Activated B cell treated with CpG ODN at 0.5 μM for 24 hours (primary cell): ENCODE measurements around the gene OR2L5. TPM values are rescaled to one million over a fixed set of nuclear protein-coding genes. Genes with fewer than 3 reads are reported as not detected.

ENCODE experiments used
- ATAC-seq: fragments of 200-7000 bp; cut with Tn5 transposase; one replicate; pipeline ENCODE4 v1.10.0; 2021; ENCODE audit warnings: low read depth, mild to moderate bottlenecking, moderate library complexity
- CTCF ChIA-PET: fragments of 350-600 bp; sonication (Branson Sonifier 250); formaldehyde crosslinking; loops from one replicate; lab custom pipeline; 2021; ENCODE audit warnings: antibody characterized with exemption; lab: Charles Lee
- POLR2A ChIA-PET: fragments of 350-600 bp; sonication (Branson Sonifier 250); formaldehyde crosslinking; loops from one replicate; lab custom pipeline; 2021; ENCODE audit warnings: antibody characterized with exemption; lab: Charles Lee
- DNase-seq: peaks from one replicate; pipeline ENCODE4 v3.0.0; 2022
- H3K27ac Mint-ChIP-seq: one replicate; pipeline ENCODE4 v1.8.0; 2020; ENCODE audit warnings: mixed read lengths
- H3K27me3 Mint-ChIP-seq: one replicate; pipeline ENCODE4 v1.8.0; 2021; ENCODE audit warnings: mixed read lengths
- H3K36me3 Mint-ChIP-seq: one replicate; pipeline ENCODE4 v1.8.0; 2021; ENCODE audit warnings: low read depth, mixed read lengths
- H3K4me1 Mint-ChIP-seq: one replicate; pipeline ENCODE4 v1.8.0; 2021; ENCODE audit warnings: mixed read lengths
- H3K4me3 Mint-ChIP-seq: one replicate; pipeline ENCODE4 v1.8.0; 2020; ENCODE audit warnings: mild to moderate bottlenecking, mixed read lengths
- H3K9me3 Mint-ChIP-seq: one replicate; pipeline ENCODE4 v1.8.0; 2020; ENCODE audit warnings: mixed read lengths
- intact Hi-C: fragments of 100-400 bp; cut with micrococcal nuclease; formaldehyde crosslinking; loops from one replicate; pipeline ENCODE4 v1.15.1; 2024
- total RNA-seq: library from RNA; stranded (reverse); gene quantifications from 2 replicates; pipeline ENCODE4 v1.2.3, GENCODE V29; 2022
- TF ChIP-seq, protein P1 (sequence below): fragments of 200-600 bp; IDR thresholded peaks from one replicate; pipeline ENCODE4 v1.8.0; 2022; ENCODE audit warnings: antibody characterized with exemption, mild to moderate bottlenecking

Gene OR2L5
- total RNA-seq, 1 donor from 2014 or later, result not detected

- intact Hi-C loops, result no loop called here
- no peaks in the 10 kb centered on the region for H3K4me1 Mint-ChIP-seq
- no peak for DNase-seq
- ATAC-seq, result no peak
- TF ChIP-seq, protein P1, sequence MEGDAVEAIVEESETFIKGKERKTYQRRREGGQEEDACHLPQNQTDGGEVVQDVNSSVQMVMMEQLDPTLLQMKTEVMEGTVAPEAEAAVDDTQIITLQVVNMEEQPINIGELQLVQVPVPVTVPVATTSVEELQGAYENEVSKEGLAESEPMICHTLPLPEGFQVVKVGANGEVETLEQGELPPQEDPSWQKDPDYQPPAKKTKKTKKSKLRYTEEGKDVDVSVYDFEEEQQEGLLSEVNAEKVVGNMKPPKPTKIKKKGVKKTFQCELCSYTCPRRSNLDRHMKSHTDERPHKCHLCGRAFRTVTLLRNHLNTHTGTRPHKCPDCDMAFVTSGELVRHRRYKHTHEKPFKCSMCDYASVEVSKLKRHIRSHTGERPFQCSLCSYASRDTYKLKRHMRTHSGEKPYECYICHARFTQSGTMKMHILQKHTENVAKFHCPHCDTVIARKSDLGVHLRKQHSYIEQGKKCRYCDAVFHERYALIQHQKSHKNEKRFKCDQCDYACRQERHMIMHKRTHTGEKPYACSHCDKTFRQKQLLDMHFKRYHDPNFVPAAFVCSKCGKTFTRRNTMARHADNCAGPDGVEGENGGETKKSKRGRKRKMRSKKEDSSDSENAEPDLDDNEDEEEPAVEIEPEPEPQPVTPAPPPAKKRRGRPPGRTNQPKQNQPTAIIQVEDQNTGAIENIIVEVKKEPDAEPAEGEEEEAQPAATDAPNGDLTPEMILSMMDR, result no peak
- no peak overlapping the region for H3K4me3 Mint-ChIP-seq
- ChIA-PET POLR2A (no interaction called here), CTCF (no interaction called here)
- H3K27me3 Mint-ChIP-seq, result no peaks in the 10 kb centered on the region
- H3K36me3 Mint-ChIP-seq, result no peaks in the 10 kb centered on the region
- H3K9me3 Mint-ChIP-seq, result no peaks in the 10 kb centered on the region
- no peak overlapping the region for H3K27ac Mint-ChIP-seq
Measured at GRCh38 chr1:248000169-248000568, 13.3 kb upstream of the OR2L5 start.

GRCh38 chr1:248007778-248008177 lies 5.7 kb upstream of the OR2L5 start:
- no peak for DNase-seq
- intact Hi-C loops, result no loop called here
- ChIA-PET POLR2A (no interaction called here), CTCF (no interaction called here)
- TF ChIP-seq, protein P1, result no peak
- Mint-ChIP-seq H3K36me3 (peaks cover 7% of the 10 kb centered on the region), H3K4me1 (no peaks in the 10 kb centered on the region), H3K4me3 (no peak overlapping the region), H3K9me3 (peaks cover 23% of the 10 kb centered on the region), H3K27ac (no peak overlapping the region), H3K27me3 (no peaks in the 10 kb centered on the region)
- ATAC-seq, result no peak

GRCh38 chr1:248009681-248010080 lies 3.8 kb upstream of the OR2L5 start:
- peaks cover 23% of the 10 kb centered on the region for H3K9me3 Mint-ChIP-seq
- no peak overlapping the region for H3K4me3 Mint-ChIP-seq
- no peak for DNase-seq
- TF ChIP-seq, protein P1, result no peak
- H3K27ac Mint-ChIP-seq, result no peak overlapping the region
- peaks cover 7% of the 10 kb centered on the region for H3K36me3 Mint-ChIP-seq
- intact Hi-C loops, result no loop called here
- POLR2A ChIA-PET, result no interaction called here
- H3K27me3 Mint-ChIP-seq, result no peaks in the 10 kb centered on the region
- no peak for ATAC-seq
- CTCF ChIA-PET, result no interaction called here
- no peaks in the 10 kb centered on the region for H3K4me1 Mint-ChIP-seq

DNA sequence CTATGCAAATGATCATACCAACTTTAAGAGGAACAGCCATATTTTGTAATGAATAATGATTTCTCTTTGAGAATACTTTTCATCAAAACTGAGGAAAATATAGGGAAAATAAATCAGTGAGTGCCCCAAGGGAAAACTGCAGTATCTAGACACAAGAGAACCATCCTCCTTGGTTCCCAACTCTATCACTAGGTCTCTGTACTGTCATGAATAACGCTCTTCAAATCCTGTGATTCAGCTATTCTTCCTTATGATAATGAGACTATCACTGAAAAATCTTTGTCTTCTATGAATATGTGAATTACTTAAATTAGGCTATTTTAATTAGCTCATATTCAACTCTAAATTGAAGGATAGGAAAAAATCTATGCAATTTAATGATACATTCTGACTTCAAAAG lies 2.3 kb downstream of the OR2L5 start:
- CTCF ChIA-PET, result no interaction called here
- Mint-ChIP-seq H3K4me1 (no peaks in the 10 kb centered on the region), H3K27ac (no peak overlapping the region), H3K4me3 (no peak overlapping the region), H3K36me3 (peaks cover 2% of the 10 kb centered on the region), H3K27me3 (no peaks in the 10 kb centered on the region), H3K9me3 (peaks cover 5% of the 10 kb centered on the region)
- ATAC-seq (no peak), DNase-seq (no peak)
- TF ChIP-seq, protein P1, result no peak
- intact Hi-C loops, result no loop called here
- POLR2A ChIA-PET, result no interaction called here

GRCh38 chr1:248029770-248030169 lies 16.3 kb downstream of the OR2L5 start, which contains the start of gene OR2L2:
OR2L2 (plus strand) TSS chr1:248030070; CDS start chr1:248038268, 8,198 bp downstream.
- peaks cover 4% of the 10 kb centered on the region for H3K36me3 Mint-ChIP-seq
- ATAC-seq (no peak), DNase-seq (no peak)
- H3K9me3 Mint-ChIP-seq, result peaks cover 18% of the 10 kb centered on the region
- H3K4me3 Mint-ChIP-seq, result no peak within 1 kb of the TSS
- ChIA-PET CTCF (no interaction called here), POLR2A (no interaction called here)
- intact Hi-C loops, result no loop called here
- no peak within 1 kb of the TSS for H3K27ac Mint-ChIP-seq
- TF ChIP-seq, protein P1, result no peak
- no peaks in the 10 kb centered on the region for H3K4me1 Mint-ChIP-seq
- no peaks in the 10 kb centered on the region for H3K27me3 Mint-ChIP-seq
